CD14-positive monocyte (primary cell): ENCODE data around the gene TMA7B. TPM values are rescaled to one million over a fixed set of nuclear protein-coding genes. Genes with fewer than 3 reads are reported as not detected.
"Not testable (repeated sequence)": the region's sequence is repeated elsewhere in the genome, so short reads cannot be mapped to it uniquely, and the experiment has no call there.

ENCODE experiments used
- DNase-seq, 3 donors: peaks; one replicate each; pipeline ENCODE4 v3.0.0-alpha.2; 2011 to 2022
- H2AFZ ChIP-seq: 2 replicates; pipeline ENCODE4 v1.6.0; 2012; ENCODE audit warnings: mild to moderate bottlenecking, low read depth, low read length, inconsistent platforms; ENCODE audit not compliant: insufficient read depth, poor library complexity, severe bottlenecking
- H3K27ac ChIP-seq, 2 donors: 1 replicate in 1 of 2; 2 replicates in 1 of 2; pipeline ENCODE4 v1.5.1; 2012 to 2013; ENCODE audit warnings: low read length in 2 of 2, control low read depth in 1 of 2, inconsistent platforms in 1 of 2, low read depth in 1 of 2, mild to moderate bottlenecking in 1 of 2
- H3K27me3 ChIP-seq, 2 donors: one replicate each; pipeline versions ENCODE4 v1.6.0 to v1.6.1; 2011 to 2013; ENCODE audit warnings: low read length in 2 of 2; ENCODE audit not compliant: control insufficient read depth in 2 of 2, insufficient read depth in 2 of 2
- H3K36me3 ChIP-seq, 2 donors: replicated peaks in 1 of 2; 1 replicate in 1 of 2; 2 replicates in 1 of 2; pipeline versions ENCODE4 v1.5.1 to v1.6.1; 2012 to 2013; ENCODE audit warnings: low read length in 2 of 2, control low read depth in 1 of 2, inconsistent platforms in 1 of 2, mild to moderate bottlenecking in 1 of 2; ENCODE audit not compliant: insufficient read depth in 2 of 2, control insufficient read depth in 1 of 2
- H3K4me1 ChIP-seq, 2 donors: 1 replicate in 1 of 2; 2 replicates in 1 of 2; pipeline versions ENCODE4 v1.5.1 to v1.6.1; 2012 to 2013; ENCODE audit warnings: low read length in 2 of 2, control low read depth in 1 of 2, inconsistent platforms in 1 of 2, mild to moderate bottlenecking in 1 of 2, moderate library complexity in 1 of 2; ENCODE audit not compliant: insufficient read depth in 2 of 2, control insufficient read depth in 1 of 2
- H3K4me2 ChIP-seq: replicated peaks from 2 replicates; pipeline ENCODE3; 2012; ENCODE audit warnings: low read length, moderate library complexity, mild to moderate bottlenecking; ENCODE audit not compliant: poor library complexity, severe bottlenecking; ENCODE audit errors: extremely low read depth
- H3K4me3 ChIP-seq, 3 experiments: fragments of 200-600 bp in 1 of 3; sonication (generic) in 1 of 3; replicated peaks in 1 of 3; 1 replicate in 2 of 3; 2 replicates in 1 of 3; pipeline ENCODE4 v1.5.1; 2011 to 2013; ENCODE audit warnings: low read length in 3 of 3, mild to moderate bottlenecking in 3 of 3, control low read depth in 2 of 3, low read depth in 2 of 3, inconsistent platforms in 1 of 3, moderate library complexity in 1 of 3
- H3K79me2 ChIP-seq: 2 replicates; pipeline ENCODE4 v1.6.0; 2012; ENCODE audit warnings: mild to moderate bottlenecking, control low read depth, inconsistent platforms, low read length, moderate library complexity; ENCODE audit not compliant: insufficient read depth
- H3K9ac ChIP-seq: 2 replicates; pipeline ENCODE4 v1.6.0; 2017; ENCODE audit warnings: low read length, mild to moderate bottlenecking; ENCODE audit not compliant: insufficient read depth, poor library complexity, severe bottlenecking
- H3K9me3 ChIP-seq, 2 donors: replicated peaks in 1 of 2; 1 replicate in 1 of 2; 2 replicates in 1 of 2; pipeline versions ENCODE4 v1.5.1 to v1.6.1; 2012 to 2013; ENCODE audit warnings: low read length in 2 of 2, control low read depth in 1 of 2; ENCODE audit not compliant: control insufficient read depth in 1 of 2, insufficient read depth in 1 of 2
- H4K20me1 ChIP-seq: 2 replicates; pipeline ENCODE4 v1.6.0; 2012; ENCODE audit warnings: mild to moderate bottlenecking, low read length, control low read depth, moderate library complexity; ENCODE audit not compliant: insufficient read depth
- H3K27ac Mint-ChIP-seq, 7 donors: one replicate each; pipeline ENCODE4 v1.8.0; 2020; ENCODE audit warnings: mild to moderate bottlenecking in 7 of 7, mixed read lengths in 7 of 7, moderate library complexity in 6 of 7, inconsistent platforms in 2 of 7
- H3K27me3 Mint-ChIP-seq, 3 donors: one replicate each; pipeline ENCODE4 v1.8.0; 2021 to 2022; ENCODE audit warnings: low read depth in 3 of 3, mild to moderate bottlenecking in 3 of 3, mixed read lengths in 3 of 3, moderate library complexity in 3 of 3, inconsistent platforms in 1 of 3
- H3K36me3 Mint-ChIP-seq, 2 donors: one replicate each; pipeline ENCODE4 v1.8.0; 2020; ENCODE audit warnings: mixed read lengths in 2 of 2, inconsistent platforms in 1 of 2, mild to moderate bottlenecking in 1 of 2
- H3K4me1 Mint-ChIP-seq: one replicate; pipeline ENCODE4 v1.8.0; 2020; ENCODE audit warnings: mild to moderate bottlenecking, mixed read lengths
- H3K4me3 Mint-ChIP-seq, 2 donors: one replicate each; pipeline ENCODE4 v1.8.0; 2020; ENCODE audit warnings: mild to moderate bottlenecking in 2 of 2, mixed read lengths in 2 of 2, moderate library complexity in 1 of 2
- H3K9me3 Mint-ChIP-seq, 7 donors: one replicate each; pipeline ENCODE4 v1.8.0; 2020 to 2022; ENCODE audit warnings: mixed read lengths in 7 of 7, mild to moderate bottlenecking in 6 of 7, moderate library complexity in 6 of 7, inconsistent platforms in 2 of 7
- WGBS: methylation state at CpG from one replicate; pipeline ENCODE4 v1.1.5; 2013; ENCODE audit warnings: missing lambda C conversion rate; ENCODE audit not compliant: insufficient coverage; 5-methylcytosine and 5-hydroxymethylcytosine counted together
- intact Hi-C, 2 donors: fragments of 100-400 bp; cut with micrococcal nuclease; formaldehyde crosslinking; loops; one replicate each; pipeline versions ENCODE4 v1.15.0 to v1.15.1; 2023
- polyA plus RNA-seq, 3 donors: library from polyadenylated mRNA; depleted of rRNA in 1 of 3; unstranded in 2 of 3; stranded (reverse) in 1 of 3; fragments of 300-500 nt in 2 of 3; fragments of >200 nt in 1 of 3; fragmentation: Illumina TruSeq in 2 of 3; gene quantifications; 1 replicate in 2 of 3; 2 replicates in 1 of 3; pipeline ENCODE4 v1.2.3, GENCODE V29; 2012 to 2021
- TF ChIP-seq, protein P1 (sequence below): fragments of 200-600 bp; IDR thresholded peaks from one replicate; pipeline ENCODE4 v1.8.0; 2022; ENCODE audit warnings: antibody characterized with exemption, mild to moderate bottlenecking

TMA7B gene
- polyA plus RNA-seq, 3 donors: 0.13 TPM; not detected in 2

DNA sequence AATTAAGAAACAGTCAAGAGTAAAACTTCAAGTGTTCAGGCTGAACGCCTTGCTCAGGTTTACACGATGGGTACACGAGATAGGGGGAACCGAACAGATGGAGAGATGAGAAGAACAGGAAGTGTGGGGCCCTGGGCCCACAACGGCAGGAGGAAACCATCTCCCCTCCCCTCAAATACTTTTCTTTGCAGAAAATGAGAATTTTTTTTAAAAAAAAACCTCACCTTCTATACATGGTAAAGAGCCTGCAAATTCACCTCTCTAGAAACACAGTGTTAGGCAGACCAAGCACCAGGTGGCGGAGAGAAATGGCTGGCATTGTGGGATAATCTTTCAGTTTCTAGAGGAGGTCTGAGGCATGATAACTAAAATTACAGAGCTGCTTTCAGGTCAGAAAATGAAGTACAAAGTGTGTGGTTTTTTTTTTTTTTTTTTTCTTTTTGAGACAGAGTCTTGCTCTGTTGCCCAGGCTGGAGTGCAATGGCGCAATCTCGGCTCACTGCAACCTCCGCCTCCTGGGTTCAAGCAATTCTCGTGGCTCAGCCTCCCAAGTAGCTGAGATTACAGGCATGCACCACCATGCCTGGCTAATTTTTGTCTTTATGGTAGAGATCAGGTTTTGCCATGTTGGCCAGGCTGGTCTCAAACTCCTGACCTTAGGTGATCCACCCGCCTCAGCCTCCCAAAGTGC, 8.4 kb upstream of the TMA7B start:
- H4K20me1 ChIP-seq, H3K27ac ChIP-seq, H3K36me3 ChIP-seq, H3K9ac ChIP-seq, H3K9me3 ChIP-seq, H3K79me2 ChIP-seq, intact Hi-C loops, H3K4me3 ChIP-seq, DNase-seq, H3K4me2 ChIP-seq, H3K27ac Mint-ChIP-seq, H3K9me3 Mint-ChIP-seq, H2AFZ ChIP-seq: not testable (repeated sequence)
- Mint-ChIP-seq H3K27me3 (peaks cover 53 to 82% (median 61%) of the 10 kb centered on the region in 3 donors), H3K36me3 (peaks cover 3 to 10% of the 10 kb centered on the region in 2 donors), H3K4me1 (peaks cover 21% of the 10 kb centered on the region), H3K4me3 (peak overlapping the region in 1 of 2 donors; percentile 46)
- Histone ChIP-seq H3K27me3 (peaks cover 33 to 65% of the 10 kb centered on the region in 2 donors), H3K4me1 (peaks cover 9 to 11% of the 10 kb centered on the region in 2 donors)
- WGBS: 100% methylated on average over 1 of the region's 11 CpGs

DNA sequence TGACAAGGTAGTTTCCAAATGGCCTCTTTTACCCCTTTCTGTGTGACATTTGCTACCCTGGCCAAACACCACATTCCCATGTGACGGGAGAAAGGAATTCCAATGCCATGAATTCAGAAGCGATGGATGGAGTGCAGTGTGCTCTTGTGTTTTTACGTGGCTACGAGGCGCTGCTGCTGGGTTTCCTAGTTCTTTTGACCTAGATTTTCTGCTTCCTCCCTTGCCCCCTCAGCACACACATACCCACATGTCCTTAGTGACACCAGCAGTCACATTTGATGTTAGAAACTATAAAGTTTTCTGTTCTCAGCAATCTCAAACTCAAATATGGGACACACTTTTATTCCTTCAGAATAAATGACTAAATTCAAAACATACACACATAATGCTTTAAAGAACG, 7.8 kb upstream of the TMA7B start:
- Mint-ChIP-seq H3K4me3 (no peak overlapping the region), H3K27me3 (peaks cover 59 to 81% (median 62%) of the 10 kb centered on the region in 3 donors), H3K36me3 (peaks cover 3 to 10% of the 10 kb centered on the region in 2 donors), H3K4me1 (peaks cover 21% of the 10 kb centered on the region), H3K27ac (no peak overlapping the region), H3K9me3 (peaks cover 0 to 8% (median 0%) of the 10 kb centered on the region in 7 donors)
- no peak overlapping the region for H3K4me3 ChIP-seq
- H3K36me3 ChIP-seq: no peaks in the 10 kb centered on the region
- no peaks in the 10 kb centered on the region for H3K79me2 ChIP-seq
- H3K27ac ChIP-seq: no peak overlapping the region
- H4K20me1 ChIP-seq: no peaks in the 10 kb centered on the region
- no peak for DNase-seq
- H3K4me1 ChIP-seq: peaks cover 9 to 11% of the 10 kb centered on the region in 2 donors
- 87% methylated on average over 3 of the region's 6 CpGs for WGBS
- no peak overlapping the region for H2AFZ ChIP-seq
- TF ChIP-seq, protein P1, sequence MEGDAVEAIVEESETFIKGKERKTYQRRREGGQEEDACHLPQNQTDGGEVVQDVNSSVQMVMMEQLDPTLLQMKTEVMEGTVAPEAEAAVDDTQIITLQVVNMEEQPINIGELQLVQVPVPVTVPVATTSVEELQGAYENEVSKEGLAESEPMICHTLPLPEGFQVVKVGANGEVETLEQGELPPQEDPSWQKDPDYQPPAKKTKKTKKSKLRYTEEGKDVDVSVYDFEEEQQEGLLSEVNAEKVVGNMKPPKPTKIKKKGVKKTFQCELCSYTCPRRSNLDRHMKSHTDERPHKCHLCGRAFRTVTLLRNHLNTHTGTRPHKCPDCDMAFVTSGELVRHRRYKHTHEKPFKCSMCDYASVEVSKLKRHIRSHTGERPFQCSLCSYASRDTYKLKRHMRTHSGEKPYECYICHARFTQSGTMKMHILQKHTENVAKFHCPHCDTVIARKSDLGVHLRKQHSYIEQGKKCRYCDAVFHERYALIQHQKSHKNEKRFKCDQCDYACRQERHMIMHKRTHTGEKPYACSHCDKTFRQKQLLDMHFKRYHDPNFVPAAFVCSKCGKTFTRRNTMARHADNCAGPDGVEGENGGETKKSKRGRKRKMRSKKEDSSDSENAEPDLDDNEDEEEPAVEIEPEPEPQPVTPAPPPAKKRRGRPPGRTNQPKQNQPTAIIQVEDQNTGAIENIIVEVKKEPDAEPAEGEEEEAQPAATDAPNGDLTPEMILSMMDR: no peak
- H3K9ac ChIP-seq: no peak overlapping the region
- intact Hi-C loops: no loop called here
- no peak overlapping the region for H3K4me2 ChIP-seq
- H3K9me3 ChIP-seq: no peaks in the 10 kb centered on the region
- H3K27me3 ChIP-seq: peaks cover 33 to 65% of the 10 kb centered on the region in 2 donors
